Measurements from ENCODE around the gene SGTB. TPM values are rescaled to one million over a fixed set of nuclear protein-coding genes. Genes with fewer than 3 reads are reported as not detected.
A peak's percentile ranks its signal among the peaks of the same experiment; 100 is the strongest.

The SGTB gene
- polyA plus RNA-seq, 1 donor (not counting 4 experiments of a cell fraction or from before 2014, with no cell fraction given): 10.4 TPM

DNA sequence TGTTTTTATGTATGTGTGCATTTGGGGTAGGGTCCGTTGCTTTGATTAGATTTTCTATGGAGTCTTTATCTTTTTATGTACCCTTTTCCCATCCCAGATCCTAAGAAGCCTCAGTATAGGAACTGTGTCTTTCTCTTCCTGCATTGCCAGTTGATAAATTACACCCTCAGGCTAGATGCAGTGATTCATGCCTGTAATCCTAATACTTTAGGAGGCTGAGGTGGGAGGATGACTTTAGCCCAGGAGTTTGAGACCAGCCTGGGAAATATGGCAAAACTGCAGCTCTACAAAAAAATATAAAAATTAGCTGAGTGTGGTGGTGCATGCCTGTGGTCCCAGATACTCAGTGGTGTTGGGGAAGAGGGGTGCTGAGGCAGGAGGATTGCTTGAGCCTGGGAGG, 40.3 kb upstream of the SGTB start:
- Histone ChIP-seq H3K27ac (ENCODE audit: control insufficient read depth, insufficient read depth, low read length) (no peak overlapping the region), H3K4me2 (ENCODE audit: control insufficient read depth, extremely low read depth, insufficient read depth, low read depth, low read length) (no peak overlapping the region), H3K27me3 (ENCODE audit: control insufficient read depth, extremely low read depth, insufficient read depth, low read length) (no peaks in the 10 kb centered on the region), H3K9ac (ENCODE audit: control insufficient read depth, extremely low read depth, insufficient read depth, low read length) (no peak overlapping the region), H3K4me3 (ENCODE audit: control insufficient read depth in 2 of 3, extremely low read depth in 1 of 3, insufficient read depth in 2 of 3, low read depth in 1 of 3, low read length in 3 of 3) (no peak overlapping the region), H3K9me1 (ENCODE audit: control insufficient read depth, extremely low read depth, insufficient read depth, low read length) (no peaks in the 10 kb centered on the region), H4K20me1 (ENCODE audit: control insufficient read depth, extremely low read depth, insufficient read depth, low read length) (no peaks in the 10 kb centered on the region), H2AFZ (ENCODE audit: control insufficient read depth, low read length) (no peak overlapping the region), H3K79me2 (ENCODE audit: control insufficient read depth, insufficient read depth, low read length) (no peaks in the 10 kb centered on the region), H3K36me3 (ENCODE audit: control insufficient read depth in 2 of 2, extremely low read depth in 1 of 2, insufficient read depth in 2 of 2, low read length in 2 of 2) (peaks cover 3 to 8% of the 10 kb centered on the region in 2 experiments), H3K9me3 (ENCODE audit: control insufficient read depth, low read depth, low read length) (no peaks in the 10 kb centered on the region), H3K4me1 (ENCODE audit: control insufficient read depth, extremely low read depth, insufficient read depth, low read length) (no peaks in the 10 kb centered on the region)
- no peak for DNase-seq (ENCODE audit: low read depth, low spot score)
- FAIRE-seq: no peak
- dilution Hi-C loops (cut with MboI; ENCODE audit: extremely low pct_ligation_motif_present, low sequenced_read_pairs): no loop called here
- TF ChIP-seq, protein P1, sequence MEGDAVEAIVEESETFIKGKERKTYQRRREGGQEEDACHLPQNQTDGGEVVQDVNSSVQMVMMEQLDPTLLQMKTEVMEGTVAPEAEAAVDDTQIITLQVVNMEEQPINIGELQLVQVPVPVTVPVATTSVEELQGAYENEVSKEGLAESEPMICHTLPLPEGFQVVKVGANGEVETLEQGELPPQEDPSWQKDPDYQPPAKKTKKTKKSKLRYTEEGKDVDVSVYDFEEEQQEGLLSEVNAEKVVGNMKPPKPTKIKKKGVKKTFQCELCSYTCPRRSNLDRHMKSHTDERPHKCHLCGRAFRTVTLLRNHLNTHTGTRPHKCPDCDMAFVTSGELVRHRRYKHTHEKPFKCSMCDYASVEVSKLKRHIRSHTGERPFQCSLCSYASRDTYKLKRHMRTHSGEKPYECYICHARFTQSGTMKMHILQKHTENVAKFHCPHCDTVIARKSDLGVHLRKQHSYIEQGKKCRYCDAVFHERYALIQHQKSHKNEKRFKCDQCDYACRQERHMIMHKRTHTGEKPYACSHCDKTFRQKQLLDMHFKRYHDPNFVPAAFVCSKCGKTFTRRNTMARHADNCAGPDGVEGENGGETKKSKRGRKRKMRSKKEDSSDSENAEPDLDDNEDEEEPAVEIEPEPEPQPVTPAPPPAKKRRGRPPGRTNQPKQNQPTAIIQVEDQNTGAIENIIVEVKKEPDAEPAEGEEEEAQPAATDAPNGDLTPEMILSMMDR (optimal IDR thresholded peaks at IDR 0.05 in 1 of 3, IDR thresholded peaks at IDR 0.05 in 1 of 3, conservative IDR thresholded peaks at IDR 0.05 in 1 of 3; ENCODE audit: extremely low read depth in 1 of 3, insufficient read depth in 2 of 3, low read length in 3 of 3): no peak
- TF ChIP-seq EZH2 (IDR thresholded peaks at IDR 0.05; ENCODE audit: low read length): no peak

DNA sequence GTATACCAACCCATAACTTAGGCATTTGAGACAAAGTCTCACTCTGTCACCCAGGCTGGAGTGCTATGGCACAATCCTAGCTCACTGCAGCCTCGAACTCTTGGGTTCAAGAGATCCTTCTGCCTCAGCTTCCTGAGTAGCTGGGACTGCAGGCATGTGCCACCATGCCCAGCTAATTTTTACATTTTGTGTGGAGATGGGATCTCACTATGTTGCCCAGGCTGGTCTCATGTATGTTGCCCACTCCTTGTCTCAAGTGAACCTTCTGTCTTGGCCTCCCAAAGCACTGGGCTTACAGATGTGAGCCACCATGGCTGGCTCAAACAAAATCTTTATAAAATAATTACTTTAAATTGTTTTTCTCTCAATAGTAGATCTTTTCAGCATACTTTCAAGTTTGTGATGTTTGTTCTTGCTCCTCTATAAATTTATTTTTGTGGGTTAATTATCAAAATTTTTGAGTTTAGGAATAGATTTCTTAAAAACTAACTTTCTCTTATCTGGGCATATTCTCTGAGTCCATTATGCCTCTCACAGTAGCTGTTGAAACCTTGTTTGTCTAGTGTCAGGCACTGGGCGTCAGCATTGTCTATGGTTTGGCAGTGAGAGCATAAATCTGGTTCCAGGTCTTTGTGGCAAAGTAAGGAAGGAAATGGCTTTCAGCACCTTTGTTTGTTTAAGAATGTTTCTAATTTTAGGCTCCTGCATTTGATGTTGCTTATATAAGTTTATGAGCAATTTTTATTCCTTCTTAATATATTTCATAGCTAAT, 38.8 kb upstream of the SGTB start:
- dilution Hi-C loops (cut with MboI; ENCODE audit: extremely low pct_ligation_motif_present, low sequenced_read_pairs): no loop called here
- Histone ChIP-seq H3K79me2 (ENCODE audit: control insufficient read depth, insufficient read depth, low read length) (no peaks in the 10 kb centered on the region), H3K27ac (ENCODE audit: control insufficient read depth, insufficient read depth, low read length) (no peak overlapping the region), H3K4me2 (ENCODE audit: control insufficient read depth, extremely low read depth, insufficient read depth, low read depth, low read length) (no peak overlapping the region), H3K4me3 (ENCODE audit: control insufficient read depth in 2 of 3, extremely low read depth in 1 of 3, insufficient read depth in 2 of 3, low read depth in 1 of 3, low read length in 3 of 3) (no peak overlapping the region), H4K20me1 (ENCODE audit: control insufficient read depth, extremely low read depth, insufficient read depth, low read length) (no peaks in the 10 kb centered on the region), H3K36me3 (ENCODE audit: control insufficient read depth in 2 of 2, extremely low read depth in 1 of 2, insufficient read depth in 2 of 2, low read length in 2 of 2) (peaks cover 1 to 8% of the 10 kb centered on the region in 2 experiments), H3K27me3 (ENCODE audit: control insufficient read depth, extremely low read depth, insufficient read depth, low read length) (no peaks in the 10 kb centered on the region), H3K9ac (ENCODE audit: control insufficient read depth, extremely low read depth, insufficient read depth, low read length) (no peak overlapping the region), H3K4me1 (ENCODE audit: control insufficient read depth, extremely low read depth, insufficient read depth, low read length) (no peaks in the 10 kb centered on the region), H2AFZ (ENCODE audit: control insufficient read depth, low read length) (no peak overlapping the region), H3K9me1 (ENCODE audit: control insufficient read depth, extremely low read depth, insufficient read depth, low read length) (no peaks in the 10 kb centered on the region), H3K9me3 (ENCODE audit: control insufficient read depth, low read depth, low read length) (no peaks in the 10 kb centered on the region)
- TF ChIP-seq EZH2 (IDR thresholded peaks at IDR 0.05; ENCODE audit: low read length): no peak
- TF ChIP-seq, protein P1 (optimal IDR thresholded peaks at IDR 0.05 in 1 of 3, IDR thresholded peaks at IDR 0.05 in 1 of 3, conservative IDR thresholded peaks at IDR 0.05 in 1 of 3; ENCODE audit: extremely low read depth in 1 of 3, insufficient read depth in 2 of 3, low read length in 3 of 3): peak in 2 of 3 experiments; percentile 6 to 56
- peak; percentile 74 for FAIRE-seq
- DNase-seq (ENCODE audit: low read depth, low spot score): no peak

Measured in keratinocyte (primary cell).